PC-3 (cell line): ENCODE data around the gene BATF.

Source experiments
- EZH2phosphoT487 ChIP-seq: fragments of 300-600 bp; sonication (generic); IDR thresholded peaks from 2 replicates; pipeline ENCODE4 v1.6.1; 2018; ENCODE audit warnings: mild to moderate bottlenecking, antibody characterized with exemption, low read length, borderline replicate concordance
- TF ChIP-seq, protein P1 (sequence below): fragments of 300-600 bp; sonication (generic); conservative IDR thresholded peaks from 2 replicates; pipeline ENCODE4 v1.5.1; 2017; ENCODE audit warnings: antibody characterized with exemption, low read depth, mild to moderate bottlenecking, low read length

- TF ChIP-seq, protein P1, sequence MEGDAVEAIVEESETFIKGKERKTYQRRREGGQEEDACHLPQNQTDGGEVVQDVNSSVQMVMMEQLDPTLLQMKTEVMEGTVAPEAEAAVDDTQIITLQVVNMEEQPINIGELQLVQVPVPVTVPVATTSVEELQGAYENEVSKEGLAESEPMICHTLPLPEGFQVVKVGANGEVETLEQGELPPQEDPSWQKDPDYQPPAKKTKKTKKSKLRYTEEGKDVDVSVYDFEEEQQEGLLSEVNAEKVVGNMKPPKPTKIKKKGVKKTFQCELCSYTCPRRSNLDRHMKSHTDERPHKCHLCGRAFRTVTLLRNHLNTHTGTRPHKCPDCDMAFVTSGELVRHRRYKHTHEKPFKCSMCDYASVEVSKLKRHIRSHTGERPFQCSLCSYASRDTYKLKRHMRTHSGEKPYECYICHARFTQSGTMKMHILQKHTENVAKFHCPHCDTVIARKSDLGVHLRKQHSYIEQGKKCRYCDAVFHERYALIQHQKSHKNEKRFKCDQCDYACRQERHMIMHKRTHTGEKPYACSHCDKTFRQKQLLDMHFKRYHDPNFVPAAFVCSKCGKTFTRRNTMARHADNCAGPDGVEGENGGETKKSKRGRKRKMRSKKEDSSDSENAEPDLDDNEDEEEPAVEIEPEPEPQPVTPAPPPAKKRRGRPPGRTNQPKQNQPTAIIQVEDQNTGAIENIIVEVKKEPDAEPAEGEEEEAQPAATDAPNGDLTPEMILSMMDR = peak; percentile 36
- no peak for TF ChIP-seq EZH2phosphoT487
These were observed 44.1 kb downstream of the BATF start for GRCh38 chr14:75566321-75566720.
